DOHH2 (cell line): ENCODE data around the gene CENPK.

ENCODE experiments used
- H3F3A ChIP-seq: fragments of 200-600 bp; sonication (generic), shearing (Covaris generic); 2 replicates; pipeline ENCODE4 v1.6.0; 2016; ENCODE audit warnings: antibody characterized with exemption, mild to moderate bottlenecking; ENCODE audit not compliant: control insufficient read depth, insufficient read depth
- H3K27ac ChIP-seq: fragments of 200-600 bp; sonication (generic); 2 replicates; pipeline ENCODE4 v1.5.1; 2014; ENCODE audit warnings: low read depth, mild to moderate bottlenecking, low read length, moderate library complexity
- H3K27me3 ChIP-seq: fragments of 200-600 bp; sonication (generic); 2 replicates; pipeline ENCODE4 v1.6.1; 2014; ENCODE audit warnings: mild to moderate bottlenecking, low read length, mixed read lengths; ENCODE audit not compliant: control insufficient read depth
- H3K36me3 ChIP-seq: fragments of 200-600 bp; sonication (generic); 2 replicates; pipeline ENCODE4 v1.6.1; 2014; ENCODE audit warnings: mild to moderate bottlenecking, low read length, moderate library complexity, mixed read lengths; ENCODE audit not compliant: control insufficient read depth
- H3K4me1 ChIP-seq: fragments of 200-600 bp; sonication (generic); 2 replicates; pipeline ENCODE4 v1.6.1; 2014; ENCODE audit warnings: mild to moderate bottlenecking, low read length, mixed read lengths; ENCODE audit not compliant: control insufficient read depth
- H3K4me2 ChIP-seq: fragments of 200-600 bp; sonication (generic); 2 replicates; pipeline ENCODE4 v1.6.0; 2014; ENCODE audit warnings: mild to moderate bottlenecking, low read length, moderate library complexity
- H3K4me3 ChIP-seq: fragments of 200-600 bp; sonication (generic); 2 replicates; pipeline ENCODE4 v1.5.1; 2014; ENCODE audit warnings: mild to moderate bottlenecking, low read length, mixed read lengths
- H3K79me2 ChIP-seq: fragments of 200-600 bp; sonication (generic); 2 replicates; pipeline ENCODE4 v1.6.1; 2014; ENCODE audit warnings: mild to moderate bottlenecking, low read length, mixed read lengths; ENCODE audit not compliant: control insufficient read depth
- H3K9me2 ChIP-seq: fragments of 200-600 bp; sonication (generic); replicated peaks from 2 replicates; pipeline ENCODE4 v1.6.1; 2014; ENCODE audit warnings: mild to moderate bottlenecking, low read length, mixed read lengths; ENCODE audit not compliant: control insufficient read depth
- H3K9me3 ChIP-seq: fragments of 200-600 bp; sonication (generic); 2 replicates; pipeline ENCODE4 v1.6.1; 2014; ENCODE audit warnings: antibody characterized with exemption, low read length, mixed read lengths; ENCODE audit not compliant: control insufficient read depth, insufficient read depth
- H4K20me1 ChIP-seq: fragments of 200-600 bp; sonication (generic); 2 replicates; pipeline ENCODE4 v1.6.0; 2014; ENCODE audit warnings: low read depth, mild to moderate bottlenecking, antibody characterized with exemption, low read length, moderate library complexity; ENCODE audit not compliant: control insufficient read depth, insufficient read depth
- EZH2phosphoT487 ChIP-seq: fragments of 200-600 bp; sonication (generic); IDR thresholded peaks from 2 replicates; pipeline ENCODE4 v1.6.1; 2017; ENCODE audit warnings: borderline replicate concordance, mild to moderate bottlenecking, antibody characterized with exemption, low read length, moderate library complexity, mixed read lengths
- TF ChIP-seq, protein P1 (sequence below): fragments of 200-600 bp; sonication (generic); IDR thresholded peaks from one replicate; pipeline ENCODE4 v1.5.1; 2014; ENCODE audit warnings: antibody characterized with exemption, mild to moderate bottlenecking, low read depth, low read length; ENCODE audit not compliant: poor library complexity, severe bottlenecking

CENPK gene

DNA sequence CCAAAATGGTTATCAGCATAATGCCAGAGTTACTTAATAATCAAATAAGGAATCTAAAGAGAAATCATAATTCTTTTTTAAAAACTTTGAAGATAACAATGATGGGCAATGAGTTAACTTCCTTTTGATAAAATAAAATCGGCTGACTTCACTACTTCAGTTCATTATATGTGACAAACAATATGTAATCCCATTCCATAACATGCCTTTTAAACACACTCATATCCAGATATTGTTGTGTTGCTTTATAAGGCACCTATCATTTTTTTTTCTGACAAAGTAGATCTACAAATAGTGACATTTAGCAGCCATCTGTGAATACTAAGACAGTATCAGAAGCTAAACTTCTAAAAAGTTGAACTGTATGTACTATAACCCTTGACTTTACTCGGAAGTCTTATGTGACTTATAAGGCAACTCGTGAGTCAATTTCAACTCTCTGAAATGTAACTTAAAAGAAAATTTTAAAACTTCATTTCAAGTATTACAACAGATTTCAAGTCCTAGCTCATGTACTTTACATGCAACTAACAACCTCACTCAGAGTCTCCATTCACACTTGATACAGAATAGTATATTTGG lies 88.7 kb downstream of the CENPK start:
- no peak overlapping the region for H3K4me2 ChIP-seq
- TF ChIP-seq, protein P1, sequence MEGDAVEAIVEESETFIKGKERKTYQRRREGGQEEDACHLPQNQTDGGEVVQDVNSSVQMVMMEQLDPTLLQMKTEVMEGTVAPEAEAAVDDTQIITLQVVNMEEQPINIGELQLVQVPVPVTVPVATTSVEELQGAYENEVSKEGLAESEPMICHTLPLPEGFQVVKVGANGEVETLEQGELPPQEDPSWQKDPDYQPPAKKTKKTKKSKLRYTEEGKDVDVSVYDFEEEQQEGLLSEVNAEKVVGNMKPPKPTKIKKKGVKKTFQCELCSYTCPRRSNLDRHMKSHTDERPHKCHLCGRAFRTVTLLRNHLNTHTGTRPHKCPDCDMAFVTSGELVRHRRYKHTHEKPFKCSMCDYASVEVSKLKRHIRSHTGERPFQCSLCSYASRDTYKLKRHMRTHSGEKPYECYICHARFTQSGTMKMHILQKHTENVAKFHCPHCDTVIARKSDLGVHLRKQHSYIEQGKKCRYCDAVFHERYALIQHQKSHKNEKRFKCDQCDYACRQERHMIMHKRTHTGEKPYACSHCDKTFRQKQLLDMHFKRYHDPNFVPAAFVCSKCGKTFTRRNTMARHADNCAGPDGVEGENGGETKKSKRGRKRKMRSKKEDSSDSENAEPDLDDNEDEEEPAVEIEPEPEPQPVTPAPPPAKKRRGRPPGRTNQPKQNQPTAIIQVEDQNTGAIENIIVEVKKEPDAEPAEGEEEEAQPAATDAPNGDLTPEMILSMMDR = no peak
- no peak for TF ChIP-seq EZH2phosphoT487
- H3K9me2 ChIP-seq = no peaks in the 10 kb centered on the region
- H3K27ac ChIP-seq = no peak overlapping the region
- no peaks in the 10 kb centered on the region for H3K9me3 ChIP-seq
- peaks cover 9% of the 10 kb centered on the region for H3K27me3 ChIP-seq
- no peaks in the 10 kb centered on the region for H3K4me1 ChIP-seq
- no peaks in the 10 kb centered on the region for H3K36me3 ChIP-seq
- no peaks in the 10 kb centered on the region for H3F3A ChIP-seq
- no peak overlapping the region for H3K4me3 ChIP-seq
- H4K20me1 ChIP-seq = no peaks in the 10 kb centered on the region
- H3K79me2 ChIP-seq = no peaks in the 10 kb centered on the region

DNA sequence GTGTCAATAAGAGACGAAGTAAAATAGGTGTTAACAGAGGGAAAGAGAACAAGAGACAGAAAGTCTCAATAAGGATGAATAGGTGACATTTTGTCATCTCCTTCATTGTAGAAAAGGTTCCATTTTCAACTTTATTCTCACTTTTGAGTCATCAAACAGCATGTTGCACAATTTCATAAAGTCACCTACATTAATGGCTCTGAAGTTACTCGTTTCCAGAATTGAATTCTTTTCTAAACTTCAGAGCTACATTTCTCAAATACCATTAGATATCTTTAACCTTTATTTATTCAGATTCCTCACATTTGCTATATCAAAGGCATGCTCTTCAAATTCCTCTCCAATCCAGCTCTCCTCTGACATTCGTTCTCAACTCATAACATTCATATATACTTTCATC lies 94.3 kb downstream of the CENPK start:
- H3K27ac ChIP-seq = no peak overlapping the region
- no peaks in the 10 kb centered on the region for H4K20me1 ChIP-seq
- H3K36me3 ChIP-seq = no peaks in the 10 kb centered on the region
- 0 out of 2 replicates have a peak, but pooled peaks cover 3% of the 10 kb centered on the region for H3K27me3 ChIP-seq
- no peaks in the 10 kb centered on the region for H3K79me2 ChIP-seq
- no peaks in the 10 kb centered on the region for H3K4me1 ChIP-seq
- H3K4me3 ChIP-seq = no peak overlapping the region
- no peaks in the 10 kb centered on the region for H3F3A ChIP-seq
- no peaks in the 10 kb centered on the region for H3K9me3 ChIP-seq
- H3K4me2 ChIP-seq = no peak overlapping the region
- TF ChIP-seq, protein P1 = no peak
- TF ChIP-seq EZH2phosphoT487 = no peak
- H3K9me2 ChIP-seq = no peaks in the 10 kb centered on the region
